H1 (cell line): ENCODE results near the gene CUX1. TPM values are rescaled to one million over a fixed set of nuclear protein-coding genes. Genes with fewer than 3 reads are reported as not detected.

Source experiments
- CHD2 ChIP-seq: IDR thresholded peaks from 2 replicates; pipeline ENCODE4 v1.6.1; 2012; ENCODE audit warnings: low read length, improper control_type of control experiment
- KDM4A ChIP-seq: IDR thresholded peaks from one replicate; pipeline ENCODE4 v1.7.1; 2012; ENCODE audit warnings: low read depth, mild to moderate bottlenecking, moderate library complexity, low read length, inconsistent platforms; ENCODE audit not compliant: severe bottlenecking
- POU5F1 ChIP-seq: IDR thresholded peaks from 2 replicates; pipeline ENCODE4 v1.6.1; 2011; ENCODE audit warnings: low read depth, mild to moderate bottlenecking, low read length, moderate library complexity
- SP2 ChIP-seq: IDR thresholded peaks from 2 replicates; pipeline ENCODE4 v1.6.1; 2012; ENCODE audit warnings: mild to moderate bottlenecking, low read length, inconsistent platforms
- YY1 ChIP-seq: IDR thresholded peaks from 2 replicates; pipeline ENCODE4 v1.6.1; 2011; ENCODE audit warnings: low read depth, mild to moderate bottlenecking, low read length
- polyA plus RNA-seq, 7 experiments: library from polyadenylated mRNA; depleted of rRNA in 3 of 7; stranded (reverse) in 5 of 7; unstranded in 2 of 7; fragments of >200 nt in 5 of 7; fragments of 200-250 nt in 2 of 7; gene quantifications; 1 replicate in 5 of 7; 2 replicates in 1 of 7; 4 replicates in 1 of 7; pipeline versions ENCODE4 v1.2.1 to v1.2.3, GENCODE V29; 2011 to 2013; ENCODE audit warnings: missing spikeins in 2 of 7, mixed read lengths in 2 of 7
- total RNA-seq: library from RNA; stranded (reverse); fragmentation: NEBNext Ultra II Directional; extraction: Animal tissue kit (Norgen Biotek cat#: 25700); gene quantifications from 2 replicates; pipeline ENCODE4 v1.2.1, GENCODE V29; 2021

The CUX1 gene
- total and polyA plus RNA-seq, 2 of the 8 experiments (the other 6 are each of a cell fraction or from before 2014, with no cell fraction given), result 21.6 to 65.9 TPM

- TF ChIP-seq CHD2 (no peak), KDM4A (no peak), YY1 (no peak), POU5F1 (no peak), SP2 (no peak)
These were observed 385.1 kb downstream of the CUX1 start (continued) for GRCh38 chr7:102202556-102202955.
